Right lobe of liver (tissue), 6 donors: ENCODE measurements around the gene BAG1. TPM values are rescaled to one million over a fixed set of nuclear protein-coding genes. Genes with fewer than 3 reads are reported as not detected.
A peak's percentile ranks its signal among the peaks of the same experiment; 100 is the strongest.

ENCODE experiments used
- ATAC-seq, 4 donors: fragments of 200-7000 bp; cut with Tn5 transposase; one replicate each; pipeline ENCODE4 v1.9.1; 2020; ENCODE audit warnings: mild to moderate bottlenecking in 4 of 4, moderate library complexity in 4 of 4
- DNase-seq, 3 donors: peaks; one replicate each; pipeline ENCODE4 v3.0.0-alpha.2; 2020
- H3K27ac ChIP-seq, 3 donors: fragments of 200-600 bp; one replicate each; pipeline ENCODE4 v1.8.0; 2022
- H3K27me3 ChIP-seq, 2 donors: fragments of 200-600 bp; one replicate each; pipeline ENCODE4 v1.8.0; 2022
- H3K36me3 ChIP-seq, 4 donors: fragments of 200-600 bp; sonication (generic) in 1 of 4; one replicate each; pipeline versions ENCODE4 v1.5.1 to v1.8.0; 2017 to 2022; ENCODE audit warnings: control low read depth in 1 of 4
- H3K4me1 ChIP-seq, 4 donors: fragments of 200-600 bp; sonication (generic) in 1 of 4; one replicate each; pipeline versions ENCODE4 v1.5.1 to v1.8.0; 2017 to 2022; ENCODE audit warnings: control low read depth in 1 of 4
- H3K4me3 ChIP-seq, 3 donors: fragments of 200-600 bp; one replicate each; pipeline ENCODE4 v1.8.0; 2022
- H3K9me3 ChIP-seq, 4 donors: fragments of 200-600 bp; sonication (generic) in 1 of 4; one replicate each; pipeline versions ENCODE4 v1.5.1 to v1.8.0; 2017 to 2022; ENCODE audit warnings: control low read depth in 1 of 4
- CTCF ChIP-seq, 4 donors: fragments of 200-600 bp in 3 of 4; fragments of 450-650 bp in 1 of 4; IDR thresholded peaks; one replicate each; pipeline versions ENCODE4 v1.5.1 to v1.8.0; 2016 to 2022; ENCODE audit warnings: antibody characterized with exemption in 4 of 4, mild to moderate bottlenecking in 2 of 4
- POLR2A ChIP-seq: fragments of 450-650 bp; IDR thresholded peaks from one replicate; pipeline ENCODE4 v1.6.1; 2017; ENCODE audit warnings: antibody characterized with exemption, mild to moderate bottlenecking
- WGBS: methylation state at CpG from one replicate; pipeline ENCODE4 v1.1.6; 2018; ENCODE audit warnings: low coverage, low lambda C conversion rate; ENCODE audit not compliant: insufficient coverage; ENCODE audit errors: missing lambda C conversion rate; 5-methylcytosine and 5-hydroxymethylcytosine counted together
- intact Hi-C, 2 donors: fragments of 100-400 bp; cut with DNase I; formaldehyde crosslinking; loops; one replicate each; pipeline versions ENCODE4 v1.11.2 to v1.14.1; 2022
- total RNA-seq, 6 experiments: library from RNA; depleted of rRNA in 2 of 6; stranded (reverse); fragments of >200 nt in 2 of 6; fragmentation: NEBNext Ultra II Directional in 3 of 6; extraction: Animal tissue kit (Norgen Biotek cat#: 25700) in 3 of 6; gene quantifications; one replicate each; pipeline versions ENCODE4 v1.1.0 to v1.2.4, GENCODE V29; 2016 to 2023
- donor health status: DM: no; HTN: yes; CAD: no.
- donor health status: DM: no; HTN: no; CAD: no.
- donor health status: DM: no; HTN: no; CAD: no.
- donor health status: DM: no; HTN: yes; CAD: no.
- donor health status: DM: no; HTN: yes; CAD: no.

The BAG1 gene
- total RNA-seq, 6 experiments from 2014 or later, result 28.8 to 42.6 (median 38.1) TPM

- Histone ChIP-seq H3K36me3 (peaks cover 3 to 29% (median 20%) of the 10 kb centered on the region in 4 donors), H3K4me1 (no peaks in the 10 kb centered on the region), H3K9me3 (no peaks in the 10 kb centered on the region), H3K27ac (no peak overlapping the region), H3K27me3 (no peaks in the 10 kb centered on the region), H3K4me3 (no peak overlapping the region)
- WGBS, result 50% methylated on average over 1 of the region's 1 CpG
- ATAC-seq (peak in 3 of 4 donors; percentile 14 to 57 (median 50)), DNase-seq (no peak)
- intact Hi-C loops, result no loop called here
- TF ChIP-seq POLR2A, result no peak
These were observed 14.0 kb downstream of the BAG1 start for GRCh38 chr9:33250458-33250995.

DNA sequence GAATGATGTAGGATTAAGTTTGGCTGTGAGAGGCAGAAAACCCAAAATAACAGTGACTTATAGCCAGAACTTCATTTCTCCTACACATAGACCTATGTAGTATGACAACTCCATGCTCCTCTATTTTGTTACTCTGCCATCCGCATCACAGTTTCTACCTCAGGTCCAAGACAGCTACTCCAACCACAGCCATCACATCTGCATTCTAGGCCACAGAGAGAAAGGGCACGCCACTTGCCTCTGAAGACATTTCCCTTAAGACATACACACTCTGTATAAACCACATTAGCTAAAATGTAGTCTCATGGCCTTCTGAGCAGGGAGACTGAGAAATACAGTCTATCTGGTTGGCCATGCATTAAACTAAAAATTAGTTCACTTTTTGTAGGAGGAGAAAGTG, 14.5 kb downstream of the BAG1 start:
- Histone ChIP-seq H3K4me3 (no peak overlapping the region), H3K9me3 (no peaks in the 10 kb centered on the region), H3K4me1 (no peaks in the 10 kb centered on the region), H3K27ac (no peak overlapping the region), H3K36me3 (peaks cover 0 to 24% (median 15%) of the 10 kb centered on the region in 4 donors), H3K27me3 (no peaks in the 10 kb centered on the region)
- intact Hi-C loops, result no loop called here
- ATAC-seq, result no peak
- DNase-seq, result no peak
- WGBS, result 97% methylated on average over 2 of the region's 2 CpGs
- TF ChIP-seq CTCF (IDR thresholded peaks at IDR 0.05), result no peak
- no peak for TF ChIP-seq POLR2A

GRCh38 chr9:33249087-33249658, 15.3 kb downstream of the BAG1 start:
- Histone ChIP-seq H3K9me3 (no peaks in the 10 kb centered on the region), H3K36me3 (peaks cover 0 to 16% (median 9%) of the 10 kb centered on the region in 4 donors), H3K27me3 (no peaks in the 10 kb centered on the region), H3K27ac (no peak overlapping the region), H3K4me1 (no peaks in the 10 kb centered on the region), H3K4me3 (no peak overlapping the region)
- ATAC-seq (no peak), DNase-seq (no peak)
- intact Hi-C loops, result no loop called here
- 57% methylated on average over 3 of the region's 6 CpGs for WGBS
- TF ChIP-seq POLR2A, result no peak
- no peak for TF ChIP-seq CTCF (IDR thresholded peaks at IDR 0.05)

DNA sequence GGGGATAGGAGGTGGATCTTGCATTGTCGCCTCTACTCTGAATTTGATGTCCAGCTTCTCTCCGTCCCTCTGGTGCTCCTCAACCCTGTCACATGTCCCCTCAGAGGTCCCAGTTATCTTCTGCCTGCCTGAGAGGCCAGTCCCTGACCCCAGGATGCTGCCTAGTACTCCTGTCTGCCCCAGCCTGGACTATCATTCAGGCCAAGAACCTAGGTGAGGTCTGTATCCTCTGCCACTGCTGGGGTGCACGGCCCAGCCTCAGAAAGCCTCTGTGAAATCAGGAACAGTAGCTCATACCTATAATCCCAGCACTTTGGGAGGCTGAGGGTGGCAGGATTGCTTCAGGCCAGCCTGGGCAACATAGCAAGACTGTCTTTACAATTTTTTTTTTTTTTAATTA, 15.9 kb downstream of the BAG1 start:
- Histone ChIP-seq H3K27ac (no peak overlapping the region), H3K9me3 (no peaks in the 10 kb centered on the region), H3K4me1 (no peaks in the 10 kb centered on the region), H3K4me3 (no peak overlapping the region), H3K27me3 (no peaks in the 10 kb centered on the region), H3K36me3 (peaks cover 0 to 12% (median 8%) of the 10 kb centered on the region in 4 donors)
- 80% methylated on average over 1 of the region's 3 CpGs for WGBS
- intact Hi-C loops, result no loop called here
- TF ChIP-seq CTCF (IDR thresholded peaks at IDR 0.05), result no peak
- no peak for TF ChIP-seq POLR2A
- ATAC-seq (peak in 1 of 4 donors; percentile 19), DNase-seq (no peak)

- intact Hi-C loops, result no loop called here
- 82% methylated on average over 3 of the region's 9 CpGs for whole genome bisulfite sequencing
These were observed 18.1 kb downstream of the BAG1 start for GRCh38 chr9:33246269-33246860.

More at GRCh38 chr9:33246269-33246860, 18.1 kb downstream of the BAG1 start:
- no peak for DNase-seq
- Histone ChIP-seq H3K27ac (no peak overlapping the region), H3K36me3 (no peaks in the 10 kb centered on the region), H3K4me3 (no peak overlapping the region), H3K4me1 (no peaks in the 10 kb centered on the region), H3K9me3 (no peaks in the 10 kb centered on the region), H3K27me3 (no peaks in the 10 kb centered on the region)
- TF ChIP-seq POLR2A (no peak), CTCF (IDR thresholded peaks at IDR 0.05) (no peak)
- ATAC-seq, result no peak
